Superior temporal gyrus (tissue), 1 donor: ENCODE results near the gene PSMD11.

Experiments
- DNase-seq: peaks from one replicate; pipeline ENCODE4 v3.0.0-alpha.2; 2016; ENCODE audit errors: extremely low spot score

The PSMD11 gene

DNA sequence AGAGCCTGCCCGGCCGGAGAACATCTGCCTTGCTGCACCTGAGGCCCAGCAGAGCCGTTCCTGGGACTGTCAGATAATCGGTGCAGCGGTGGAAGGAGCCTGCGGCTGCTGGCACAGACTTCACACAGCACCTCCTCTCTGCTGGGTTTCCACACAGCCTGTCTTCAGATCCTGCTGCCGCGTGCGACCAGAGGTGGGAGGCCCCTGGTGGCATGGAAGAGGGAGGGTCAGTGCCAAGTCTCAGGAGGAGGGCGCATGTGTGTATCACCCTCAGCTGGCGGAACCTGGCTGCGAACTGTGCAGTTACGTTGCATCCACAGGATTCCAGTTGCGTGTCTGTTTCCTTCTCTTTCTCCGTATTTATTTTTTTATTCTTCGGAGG lies 45.8 kb downstream of the PSMD11 start:
- no peak for DNase-seq

DNA sequence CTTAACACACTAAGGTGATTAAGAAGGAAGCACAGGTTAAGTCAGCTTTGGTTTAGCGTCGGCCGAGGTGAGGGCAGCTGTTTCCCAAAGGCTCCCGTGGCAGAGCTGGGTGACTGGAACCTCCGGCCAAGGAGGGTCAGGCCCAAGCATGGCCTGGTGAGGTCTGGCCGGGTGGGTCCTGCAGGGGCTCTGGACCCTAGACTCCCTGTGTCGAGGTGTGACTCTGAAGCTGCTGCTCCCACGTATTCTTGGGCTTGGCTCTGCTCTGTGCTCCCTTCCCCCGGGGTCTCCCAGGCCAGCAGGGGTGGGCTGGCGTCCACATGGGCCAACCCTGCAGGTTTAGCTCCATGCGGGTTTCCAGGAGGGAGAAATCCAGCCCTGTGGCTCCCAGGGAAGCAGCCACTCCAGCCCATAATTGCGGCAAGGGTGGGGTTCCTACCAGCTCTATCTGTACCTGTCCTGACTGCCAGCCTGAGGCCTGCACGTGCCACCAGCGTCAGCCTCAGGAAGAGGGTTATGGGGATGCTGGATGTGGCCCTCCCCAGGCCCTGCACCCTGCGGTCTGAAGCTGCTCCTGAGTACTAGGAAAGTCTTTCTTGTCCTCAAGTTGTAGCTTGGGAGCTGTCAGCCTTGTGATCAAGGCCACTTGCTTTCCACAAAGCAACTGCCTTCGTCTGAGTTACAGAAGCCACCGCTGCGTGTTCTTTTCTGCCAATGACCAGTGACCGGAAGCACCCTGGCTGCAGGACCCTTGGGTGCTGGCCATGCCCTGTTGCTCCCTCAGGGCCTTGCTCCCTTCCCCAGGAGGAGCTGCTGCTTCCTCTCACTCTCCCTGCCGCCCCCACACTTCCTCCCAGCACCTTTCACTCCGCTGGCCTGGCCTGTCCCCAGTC lies 47.3 kb downstream of the PSMD11 start:
- DNase-seq = no peak

DNA sequence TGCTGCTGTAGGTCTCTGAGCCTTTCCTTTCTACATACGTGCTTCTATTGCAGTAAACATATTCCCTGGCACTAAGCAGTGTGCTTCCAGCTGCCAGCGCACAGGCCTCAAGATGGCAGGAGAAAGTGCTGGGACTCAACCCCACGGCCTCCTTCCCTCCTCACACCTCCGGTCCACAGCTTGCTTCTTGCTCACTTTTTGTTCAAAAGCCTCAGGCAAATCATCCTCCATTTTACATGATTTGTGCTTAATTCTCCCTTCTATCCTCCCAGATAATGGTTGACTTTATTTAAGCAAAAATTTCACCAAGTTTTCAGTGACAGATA lies 47.9 kb downstream of the PSMD11 start:
- DNase-seq = no peak

DNA sequence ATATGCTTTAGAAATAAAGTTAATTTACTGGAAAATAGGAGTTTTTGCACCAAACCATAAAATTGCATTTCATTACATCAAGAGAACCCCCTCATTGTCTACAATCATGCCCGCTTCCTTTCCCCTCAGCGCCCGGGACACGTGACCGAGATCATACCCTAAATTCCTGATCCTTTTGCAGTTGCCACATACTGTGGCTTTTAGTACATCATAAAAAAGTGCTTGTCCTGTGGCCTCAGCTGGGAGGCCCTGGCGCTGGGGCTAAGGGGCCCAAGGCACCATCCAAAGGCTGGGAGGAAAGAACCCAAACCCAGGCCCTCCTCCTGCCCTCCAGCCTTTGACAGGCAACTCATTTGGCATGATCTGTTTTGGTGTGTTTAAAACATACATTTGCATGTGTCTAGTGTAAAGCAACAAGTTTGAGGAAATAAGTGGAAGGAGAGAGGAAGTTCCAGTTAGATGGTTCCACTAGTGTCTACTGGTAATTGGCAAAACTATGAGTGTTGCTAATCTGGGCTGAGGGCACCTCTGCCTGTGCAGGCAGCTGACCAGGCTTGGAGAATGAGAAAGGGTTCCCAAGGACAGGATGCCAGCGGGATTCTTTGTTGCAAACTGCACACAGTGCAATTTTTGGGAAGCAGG lies 48.5 kb downstream of the PSMD11 start:
- no peak for DNase-seq

DNA sequence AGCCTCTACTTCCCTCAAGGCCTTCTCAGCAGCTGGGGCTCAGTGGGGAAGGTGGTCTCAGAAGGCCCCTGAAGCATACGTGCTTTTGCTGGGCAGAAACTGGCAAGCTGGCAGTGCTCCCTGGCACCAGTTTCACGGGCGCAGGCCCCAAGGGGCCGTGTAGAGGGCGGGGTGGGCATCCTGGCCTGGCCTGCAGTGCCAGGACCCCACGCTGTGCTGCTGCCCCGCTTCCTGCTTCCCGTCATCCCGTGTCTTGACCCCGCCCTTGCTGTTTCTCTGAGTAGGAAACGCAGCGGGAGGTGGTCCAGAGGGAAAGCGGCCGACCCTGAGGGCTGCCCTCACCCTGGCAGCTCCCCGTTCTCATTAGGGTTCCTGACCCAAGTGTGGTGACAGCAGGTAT lies 49.3 kb downstream of the PSMD11 start:
- DNase-seq = no peak

DNA sequence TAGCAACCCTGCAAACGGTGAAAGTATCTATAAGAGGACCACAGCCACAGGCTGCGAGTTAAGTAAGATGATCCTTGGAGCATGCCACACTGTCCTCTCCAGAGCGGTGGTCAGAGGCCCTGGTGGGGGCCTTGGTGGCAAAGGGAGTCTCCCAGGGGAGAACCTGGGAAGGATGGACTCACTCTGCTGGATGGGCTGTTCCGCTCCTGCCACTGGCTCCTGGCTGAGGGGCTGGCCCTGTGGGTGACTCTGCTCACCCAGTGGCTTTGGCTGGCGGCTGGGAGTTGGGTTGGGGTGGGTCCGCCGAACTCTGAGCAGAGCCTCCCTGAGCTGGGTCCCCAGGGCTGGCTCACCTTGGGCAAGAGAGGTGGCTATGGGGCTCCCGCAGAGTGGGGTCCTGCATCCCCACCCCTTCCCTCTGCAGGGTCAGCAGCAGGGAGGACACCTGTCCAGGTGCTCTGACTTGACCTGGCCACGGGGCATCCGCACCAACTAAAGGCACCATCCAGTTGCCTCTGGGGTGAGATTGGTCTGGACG lies 49.7 kb downstream of the PSMD11 start:
- DNase-seq = no peak

DNA sequence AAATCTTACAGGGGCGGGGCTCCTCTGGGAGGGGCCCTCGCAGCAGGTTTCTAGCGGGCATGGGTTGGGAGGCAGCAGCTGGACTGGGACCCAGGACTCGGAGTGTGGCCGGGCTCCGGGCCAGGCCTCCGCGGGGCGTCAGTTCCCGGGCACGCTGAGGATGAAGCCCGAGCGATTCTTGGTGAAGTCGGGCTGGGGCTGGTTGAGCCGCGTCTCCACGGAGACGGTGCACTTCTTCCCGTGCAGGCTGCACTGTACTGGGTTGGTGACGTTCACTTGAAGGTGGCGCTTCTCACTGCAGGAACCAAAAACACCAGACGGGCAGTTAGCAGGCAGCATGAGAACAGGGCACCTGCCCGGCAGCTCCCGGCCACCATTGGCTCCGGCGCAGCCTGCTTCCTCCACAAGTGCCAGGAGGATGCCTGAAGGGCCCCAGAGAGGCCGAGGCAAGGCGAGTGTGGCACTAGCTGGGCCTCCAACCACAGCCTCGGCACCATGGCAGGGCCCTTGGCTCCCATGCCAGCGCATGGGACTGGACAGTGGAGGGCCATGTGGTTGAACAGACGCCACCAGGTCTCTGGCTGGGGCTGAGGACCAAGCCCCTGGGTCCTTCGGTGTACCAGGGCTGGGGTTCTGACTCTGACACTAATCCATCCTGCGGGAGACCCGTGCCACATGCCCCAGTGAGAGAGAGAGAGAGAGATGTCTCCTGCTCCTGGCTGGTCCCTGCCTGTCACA lies 50.5 kb downstream of the PSMD11 start:
- DNase-seq = peak; percentile 53

DNA sequence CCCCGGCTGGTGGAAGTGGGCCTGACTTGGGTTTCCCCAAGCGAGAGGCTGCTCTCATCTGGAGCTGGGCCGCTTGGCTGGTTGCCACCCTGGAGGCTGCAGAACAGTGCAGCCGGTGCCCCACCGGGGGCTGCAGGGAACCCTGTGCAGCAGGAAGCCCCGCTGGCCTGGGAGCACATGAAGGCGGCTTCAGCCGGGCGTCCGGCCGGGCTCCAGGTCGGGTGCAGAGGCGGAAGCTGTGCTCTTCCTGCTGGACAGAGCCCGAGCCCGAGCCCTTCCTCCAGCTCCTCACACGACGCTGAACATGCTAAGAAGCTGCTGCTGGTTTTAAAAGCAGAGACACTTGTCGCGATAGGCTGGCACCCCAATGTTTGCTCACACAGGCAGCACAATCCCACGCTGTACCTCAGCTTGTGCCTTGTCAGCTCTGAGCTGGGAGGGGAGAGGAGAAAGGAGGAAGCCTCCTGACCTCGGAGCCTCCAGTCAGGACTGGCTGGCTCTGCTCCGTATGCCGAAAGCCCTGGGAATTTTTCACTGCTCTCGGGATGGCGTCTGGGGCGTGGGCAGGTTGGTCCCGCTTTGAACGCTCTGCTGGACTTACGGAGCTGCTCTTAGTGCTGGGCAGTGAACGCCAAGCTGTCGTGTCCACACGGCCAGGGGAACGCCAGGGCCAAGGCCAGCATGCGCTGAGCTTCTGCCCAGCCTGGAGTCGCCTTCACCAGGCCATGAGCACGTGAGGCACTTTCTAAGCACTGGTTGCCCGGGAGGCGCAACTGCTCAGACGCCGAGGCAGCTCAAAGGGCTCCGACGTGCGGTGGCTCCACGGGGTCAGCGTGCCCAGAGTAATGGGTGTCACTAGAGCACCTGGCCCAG lies 51.3 kb downstream of the PSMD11 start:
- DNase-seq = peak; percentile 23

DNA sequence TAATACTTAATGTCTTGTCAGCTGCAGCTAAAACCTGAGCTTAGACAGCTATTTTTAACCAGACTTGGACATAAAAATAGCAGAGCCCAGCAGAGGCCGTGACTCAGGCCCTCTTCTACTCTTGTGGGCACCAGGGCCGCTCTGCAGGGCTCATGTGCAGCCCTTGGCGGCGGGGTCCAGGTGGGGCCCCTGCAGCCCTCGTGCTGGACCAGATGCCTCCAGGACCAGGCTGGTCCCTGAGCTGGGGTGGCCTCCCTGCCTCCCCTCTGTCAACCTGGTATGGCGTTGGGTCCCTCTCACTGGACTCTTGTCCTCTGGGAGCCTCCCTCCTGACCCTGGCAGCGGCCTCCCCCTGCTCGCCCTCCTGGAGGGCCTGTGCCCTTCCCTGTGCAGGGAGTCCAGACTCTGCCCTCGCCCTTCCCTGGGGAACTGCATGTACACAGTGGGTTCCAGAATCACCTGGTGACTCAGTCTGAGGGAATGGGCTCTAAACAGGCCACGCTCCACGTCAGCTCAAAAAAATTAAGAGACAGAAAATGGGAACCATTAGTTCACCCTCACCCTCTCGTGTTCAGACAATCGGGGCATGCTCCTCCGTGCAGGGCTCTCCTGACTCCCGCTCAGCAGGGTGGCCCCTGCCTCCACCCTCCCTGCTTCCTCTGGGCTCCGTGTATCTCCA lies 52.2 kb downstream of the PSMD11 start:
- DNase-seq = no peak

DNA sequence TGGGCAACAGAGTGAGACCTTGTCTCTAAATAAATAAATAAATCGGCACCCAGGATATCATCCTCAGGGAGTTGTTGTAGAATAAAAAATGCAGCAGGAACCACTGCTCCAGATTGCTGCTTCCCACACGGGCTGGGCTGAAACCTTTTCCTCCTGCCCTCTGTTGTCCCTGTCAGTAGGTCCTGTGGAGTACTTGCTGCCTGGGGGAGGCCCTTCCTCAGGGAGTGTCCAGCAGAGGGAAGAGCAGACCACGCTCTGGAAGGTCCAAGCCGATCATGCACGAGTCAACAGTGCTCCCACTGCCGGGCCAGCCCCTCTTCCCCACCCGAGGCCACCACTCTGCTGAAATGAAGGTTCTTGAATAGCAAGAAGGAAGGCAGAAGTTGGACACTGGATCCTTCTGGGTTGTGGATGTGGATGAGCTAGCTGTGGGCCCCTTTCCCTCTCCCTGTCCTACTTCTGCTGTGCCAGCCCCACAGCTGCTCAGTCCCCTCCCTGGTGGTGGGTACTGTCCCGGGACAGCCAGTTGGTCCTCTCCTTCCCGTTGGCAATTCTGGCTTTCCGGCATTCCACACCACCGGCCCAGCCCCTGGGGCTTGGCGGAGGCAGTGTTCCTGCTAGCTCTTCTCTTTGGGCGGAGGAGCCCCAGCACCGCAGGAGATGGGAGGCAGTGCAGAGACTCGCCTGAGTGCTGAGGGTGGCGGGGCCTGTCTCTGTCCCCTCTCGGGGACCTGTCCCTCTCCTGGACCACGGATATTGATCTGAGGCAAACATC lies 53.3 kb downstream of the PSMD11 start:
- no peak for DNase-seq

DNA sequence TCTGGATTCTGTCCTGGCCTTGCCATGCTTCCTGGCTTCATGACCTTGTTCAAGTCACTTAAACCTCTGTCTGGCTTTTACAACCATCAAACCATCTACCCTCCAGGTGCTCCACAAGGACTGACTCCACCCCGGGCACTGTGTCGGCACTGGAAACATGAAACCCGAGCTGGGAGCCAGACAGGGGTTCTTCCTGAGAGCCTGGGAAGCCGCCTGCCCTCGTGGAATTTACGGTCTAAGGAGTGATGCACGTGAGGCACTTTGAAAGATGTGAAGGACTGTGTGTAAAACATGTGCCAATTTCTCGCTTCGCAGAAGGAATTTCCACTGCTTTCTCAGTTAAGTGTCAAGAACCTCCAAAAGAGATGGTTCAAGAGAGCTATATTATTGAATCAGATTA lies 54.1 kb downstream of the PSMD11 start:
- no peak for DNase-seq

DNA sequence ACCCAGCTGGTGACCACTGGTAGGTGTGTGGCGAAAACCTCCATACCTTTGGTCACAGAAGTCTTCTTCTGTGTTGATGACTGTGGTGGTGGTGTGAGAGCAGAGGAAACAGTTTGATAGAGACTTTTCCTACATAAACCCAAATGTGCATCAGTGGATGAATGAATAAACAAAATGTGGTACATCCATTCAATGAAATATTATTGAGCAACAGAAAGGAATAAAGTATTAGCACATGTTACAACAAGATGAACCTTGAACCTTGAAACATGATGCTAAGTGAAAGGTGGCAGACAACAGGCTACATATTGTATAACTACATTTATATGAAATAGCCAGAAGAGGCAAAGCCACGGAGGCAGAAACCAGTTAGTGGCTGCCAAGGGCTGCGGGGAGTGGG lies 57.7 kb downstream of the PSMD11 start:
- DNase-seq = no peak

DNA sequence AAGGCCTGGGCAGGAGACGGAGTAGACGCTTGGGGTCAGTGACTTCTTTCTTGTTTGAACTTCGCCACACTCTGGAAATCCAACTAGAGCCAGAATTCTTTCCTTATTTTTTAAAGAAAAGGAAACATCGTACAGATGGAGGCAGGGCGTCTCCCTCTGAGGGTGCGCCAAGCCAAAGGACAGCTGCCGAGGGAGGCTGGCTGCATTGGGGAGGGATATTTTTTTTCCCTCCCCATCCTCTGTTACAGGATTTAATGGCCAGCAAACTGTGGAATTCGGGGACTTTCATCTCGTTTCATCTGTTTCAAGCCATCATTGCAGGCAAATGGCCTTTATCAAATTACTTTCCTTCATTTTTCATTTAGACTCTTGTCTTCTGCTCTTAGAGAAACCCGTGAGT lies 58.4 kb downstream of the PSMD11 start:
- no peak for DNase-seq

DNA sequence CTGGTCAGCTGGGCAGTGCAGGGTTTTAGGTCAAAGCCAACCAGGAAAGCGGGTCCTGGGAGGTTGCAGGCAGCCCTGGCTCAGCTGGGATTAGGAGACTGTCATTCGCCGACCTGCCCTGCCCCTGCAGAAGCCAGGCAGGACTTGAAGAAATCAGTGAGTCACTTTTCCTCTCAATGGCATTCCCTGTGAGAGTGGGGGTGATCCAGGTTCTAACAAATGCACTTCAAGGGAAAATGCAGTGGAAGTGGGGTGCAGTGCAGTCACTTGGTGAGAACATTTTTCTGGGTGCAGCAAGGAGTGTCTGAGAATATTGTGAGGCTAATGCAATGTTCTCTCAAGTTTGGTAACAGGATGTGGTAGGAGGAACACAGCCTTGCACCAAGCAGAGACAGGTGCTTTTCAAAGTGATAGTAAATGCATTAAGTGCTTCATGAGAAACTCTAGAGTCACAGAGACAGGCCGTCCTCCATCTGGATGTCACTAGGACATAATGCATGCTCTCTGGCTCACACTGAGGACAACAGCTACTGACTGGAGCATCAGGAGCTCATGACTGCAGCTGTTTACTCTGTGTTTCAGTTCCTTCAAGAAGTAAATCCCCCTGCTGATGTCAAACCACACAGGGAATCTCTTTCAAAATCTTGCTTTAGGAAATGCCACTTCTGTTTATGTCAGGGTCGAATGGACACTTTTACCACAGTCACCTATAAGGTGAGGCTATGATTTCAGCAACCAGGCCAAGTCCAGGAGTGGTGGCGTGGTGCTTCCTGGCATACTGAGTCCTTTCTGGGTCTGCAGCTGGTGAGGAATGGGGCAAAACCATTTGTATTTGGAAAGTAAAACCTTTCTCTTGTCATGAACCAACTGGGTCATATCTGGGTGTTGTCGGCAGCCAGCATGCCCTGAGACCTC lies 59.2 kb downstream of the PSMD11 start:
- no peak for DNase-seq

DNA sequence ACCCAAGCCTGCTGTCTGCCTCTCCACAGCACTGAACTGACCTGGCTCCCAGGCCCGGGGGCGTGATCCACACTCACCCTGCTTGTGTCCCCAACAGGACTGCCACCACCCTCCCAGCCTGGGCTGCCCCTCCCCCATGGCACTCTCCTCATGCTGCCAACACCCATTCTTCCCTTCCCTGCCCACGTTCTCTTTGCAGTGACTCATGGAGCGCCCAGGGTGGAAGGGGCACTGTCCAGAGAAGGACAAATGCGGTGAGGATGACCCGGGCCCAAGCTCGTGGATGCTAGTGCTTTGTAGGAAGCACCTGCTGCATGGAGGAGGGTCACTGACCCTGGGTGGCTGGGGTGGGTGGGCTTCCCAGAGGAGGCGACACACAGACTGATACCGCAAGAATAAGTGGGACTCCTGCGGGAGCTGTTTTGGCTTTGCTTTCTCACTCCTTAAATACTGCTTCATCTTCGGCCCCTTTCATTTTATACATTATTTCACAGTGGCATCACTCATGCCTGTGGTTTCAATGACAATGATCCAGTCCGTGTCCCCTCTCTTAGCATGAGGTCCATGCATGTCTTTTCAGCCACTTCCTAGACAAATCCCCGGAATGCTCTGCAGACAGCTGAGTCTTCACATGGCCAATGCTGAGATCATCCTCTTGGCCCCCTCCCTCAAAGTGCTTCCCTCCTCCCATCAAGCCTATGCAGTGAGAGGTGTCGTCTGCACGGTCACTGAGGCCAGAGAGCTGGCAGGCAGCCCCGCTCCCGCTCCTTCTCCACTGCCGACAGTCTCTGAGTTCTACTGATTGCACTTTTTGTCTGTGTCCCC lies 60.1 kb downstream of the PSMD11 start:
- DNase-seq = no peak

DNA sequence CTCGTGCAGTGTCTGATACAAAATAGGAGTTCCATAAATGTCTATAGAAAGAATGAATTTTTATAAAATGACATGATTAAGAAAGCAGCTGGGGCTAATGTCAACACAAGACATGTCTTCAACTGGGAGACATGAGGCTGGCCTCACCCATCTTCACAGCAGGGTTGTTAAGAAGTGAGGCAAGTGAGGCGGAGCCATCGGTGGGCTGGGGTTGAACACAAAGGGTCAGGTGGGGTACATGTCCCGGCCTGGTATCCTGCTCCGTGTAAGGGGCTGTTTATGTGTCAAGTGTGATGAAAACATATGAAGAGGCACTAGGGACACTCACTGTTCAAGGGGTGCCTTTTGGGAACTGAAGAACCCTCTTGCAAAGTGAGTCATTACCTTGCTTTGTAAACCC lies 64.6 kb downstream of the PSMD11 start:
- no peak for DNase-seq

DNA sequence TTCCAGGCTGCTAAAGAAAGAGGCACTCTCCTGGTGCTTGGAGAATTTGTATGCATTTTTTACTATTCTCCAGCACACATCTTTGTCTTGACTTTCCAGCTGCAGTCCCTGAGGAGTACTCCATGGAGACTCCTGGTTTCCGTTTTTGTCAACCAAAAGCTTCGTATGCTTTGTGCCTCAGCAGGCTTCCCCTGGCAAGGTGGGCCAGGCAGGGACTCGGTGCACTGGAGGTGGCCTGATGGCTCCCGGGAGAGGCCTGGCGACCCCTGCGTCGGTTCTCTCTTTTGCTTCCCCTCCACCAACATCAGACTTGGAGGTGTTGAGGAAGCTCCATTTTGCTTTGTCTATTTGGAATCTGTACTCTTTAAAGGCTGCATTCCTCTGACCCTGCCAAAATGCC lies 66.2 kb downstream of the PSMD11 start:
- no peak for DNase-seq

DNA sequence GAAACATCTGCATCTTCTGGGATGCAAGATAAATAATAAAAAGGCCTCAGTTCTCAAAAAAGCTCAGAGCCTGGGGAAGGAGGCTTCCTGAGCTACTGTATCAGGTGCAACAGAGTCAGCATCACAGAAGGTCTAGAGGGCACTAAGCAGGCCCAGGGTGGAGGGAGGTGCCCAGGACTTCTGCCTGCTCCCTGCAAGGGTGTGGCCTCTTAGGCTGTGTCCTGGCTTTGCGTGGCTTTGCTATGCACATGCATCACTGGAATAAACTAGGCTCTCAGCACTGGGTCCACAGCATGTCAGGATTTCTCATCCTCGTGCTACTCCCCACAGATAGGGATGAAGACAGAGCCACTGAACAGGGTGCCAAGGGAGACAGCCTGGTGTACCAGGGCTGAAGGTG lies 68.0 kb downstream of the PSMD11 start:
- no peak for DNase-seq
